Mucosa of descending colon (tissue), 3 donors: ENCODE data around the gene KCNH3. TPM values are rescaled to one million over a fixed set of nuclear protein-coding genes. Genes with fewer than 3 reads are reported as not detected.

Experiments used
- ATAC-seq: fragments of 200-7000 bp; cut with Tn5 transposase; one replicate; pipeline ENCODE4 v1.9.1; 2020; ENCODE audit warnings: mild to moderate bottlenecking, moderate library complexity
- DNase-seq, 3 donors: peaks; one replicate each; pipeline ENCODE4 v3.0.0-alpha.2; 2020
- H3K36me3 ChIP-seq: fragments of 200-600 bp; one replicate; pipeline ENCODE4 v1.8.0; 2021; ENCODE audit warnings: low read depth, mild to moderate bottlenecking
- H3K4me1 ChIP-seq: fragments of 200-600 bp; one replicate; pipeline ENCODE4 v1.8.0; 2021; ENCODE audit warnings: low read depth, mild to moderate bottlenecking
- H3K4me3 ChIP-seq: fragments of 200-600 bp; one replicate; pipeline ENCODE4 v1.8.0; 2021; ENCODE audit warnings: mild to moderate bottlenecking
- H3K9me3 ChIP-seq: fragments of 200-600 bp; one replicate; pipeline ENCODE4 v1.8.0; 2021; ENCODE audit warnings: mild to moderate bottlenecking
- CTCF ChIP-seq: fragments of 200-600 bp; IDR thresholded peaks from one replicate; pipeline ENCODE4 v1.8.0; 2022; ENCODE audit warnings: antibody characterized with exemption, mild to moderate bottlenecking
- intact Hi-C, 2 donors: fragments of 100-400 bp; cut with DNase I in 1 of 2; cut with micrococcal nuclease in 1 of 2; formaldehyde crosslinking; loops; one replicate each; pipeline versions ENCODE4 v1.11.0 to v1.11.1; 2022; cut with DNase I, micrococcal nuclease
- total RNA-seq, 3 donors: library from RNA; stranded (reverse); fragmentation: NEBNext Ultra II Directional in 2 of 3; extraction: Animal tissue kit (Norgen Biotek cat#: 25700) in 2 of 3; gene quantifications; one replicate each; pipeline versions ENCODE4 v1.2.1 to v1.2.4, GENCODE V29; 2021 to 2023
- donor health status: DM: no; HTN: no; CAD: no; lungs with moderate emphysema.
- donor health status: DM: no; HTN: no; CAD: no.
- donor health status: DM: no; HTN: yes; CAD: no.

The KCNH3 gene
- total RNA-seq, 3 donors from 2014 or later, result 0.13 to 0.19 TPM; not detected in 1

- DNase-seq, result no peak
- peaks cover 8% of the 10 kb centered on the region for H3K4me1 ChIP-seq
Measured at GRCh38 chr12:49562233-49562632, 23.4 kb downstream of the KCNH3 start.

GRCh38 chr12:49562831-49563230, 24.0 kb downstream of the KCNH3 start:
- H3K4me1 ChIP-seq, result peaks cover 8% of the 10 kb centered on the region
- ATAC-seq (no peak), DNase-seq (no peak)
- no peak overlapping the region for H3K4me3 ChIP-seq
- peaks cover 10% of the 10 kb centered on the region for H3K36me3 ChIP-seq
- no peak for TF ChIP-seq CTCF
- intact Hi-C loops, result no loop called here
- H3K9me3 ChIP-seq, result no peaks in the 10 kb centered on the region

More at GRCh38 chr12:49562233-49562632, 23.4 kb downstream of the KCNH3 start:
- Histone ChIP-seq H3K36me3 (peaks cover 10% of the 10 kb centered on the region), H3K4me3 (no peak overlapping the region), H3K9me3 (no peaks in the 10 kb centered on the region)
- ATAC-seq, result no peak
- TF ChIP-seq CTCF, result no peak
- intact Hi-C loops, result no loop called here

GRCh38 chr12:49563951-49564685, 25.3 kb downstream of the KCNH3 start:
- Histone ChIP-seq H3K4me1 (peaks cover 13% of the 10 kb centered on the region), H3K9me3 (no peaks in the 10 kb centered on the region), H3K36me3 (peaks cover 10% of the 10 kb centered on the region), H3K4me3 (no peak overlapping the region)
- no peak for TF ChIP-seq CTCF
- DNase-seq, result no peak
- intact Hi-C loops, result no loop called here
- ATAC-seq, result no peak

GRCh38 chr12:49564686-49565405, 26.0 kb downstream of the KCNH3 start:
- ATAC-seq (no peak), DNase-seq (no peak)
- intact Hi-C loops, result no loop called here
- Histone ChIP-seq H3K4me1 (peaks cover 15% of the 10 kb centered on the region), H3K36me3 (peaks cover 10% of the 10 kb centered on the region), H3K4me3 (no peak overlapping the region), H3K9me3 (no peaks in the 10 kb centered on the region)
- no peak for TF ChIP-seq CTCF

- Histone ChIP-seq H3K4me3 (no peak overlapping the region), H3K4me1 (peaks cover 15% of the 10 kb centered on the region), H3K9me3 (no peaks in the 10 kb centered on the region), H3K36me3 (peaks cover 10% of the 10 kb centered on the region)
- ATAC-seq, result no peak
- DNase-seq, result no peak
- no peak for TF ChIP-seq CTCF
- intact Hi-C loops, result no loop called here
Measured at GRCh38 chr12:49565406-49566265, 26.8 kb downstream of the KCNH3 start.
